ENCODE data around the gene LAMC1. TPM values are rescaled to one million over a fixed set of nuclear protein-coding genes. Genes with fewer than 3 reads are reported as not detected.

Gene LAMC1
- total RNA-seq, 1 experiment from 2014 or later: 61.2 TPM

DNA sequence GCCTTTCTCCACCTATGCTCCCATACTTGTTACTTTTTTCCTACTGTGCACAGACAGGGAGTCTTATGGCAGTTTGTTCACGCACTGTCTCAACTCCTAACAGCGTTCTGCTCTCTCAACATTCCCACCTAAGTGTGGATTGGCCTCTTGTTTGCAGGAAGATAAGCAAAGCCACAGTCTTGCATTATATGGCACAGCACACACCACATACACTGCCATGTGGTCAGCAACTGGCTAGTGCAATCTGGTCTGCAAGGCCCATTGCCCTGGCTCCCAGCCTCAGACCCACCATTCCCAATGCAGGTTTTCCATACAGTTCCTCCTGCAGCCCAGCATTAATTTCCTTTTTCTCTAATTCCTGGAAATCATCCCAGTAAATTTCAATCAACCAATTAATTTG lies 124.5 kb downstream of the LAMC1 start:
- H3K27me3 ChIP-seq (ENCODE audit: insufficient read depth, low read length): no peaks in the 10 kb centered on the region
- ChIA-PET CTCF (no interaction called here), POLR2A (no interaction called here), RAD21 (ENCODE audit: low non-redundant PET in 1 of 2, low total read pairs in 2 of 2, uncharacterized antibody in 2 of 2, unreplicated experiment in 2 of 2) (no interaction called here)
- H3K9me2 ChIP-seq (ENCODE audit: insufficient read depth): no peaks in the 10 kb centered on the region
- no peaks in the 10 kb centered on the region for H3K36me3 ChIP-seq (ENCODE audit: control insufficient read depth in 1 of 2, insufficient read depth in 2 of 2, low read length in 2 of 2)
- DNase-seq (ENCODE audit: low read depth, low spot score) (no peak), ATAC-seq (no peak)
- H4K20me1 ChIP-seq (ENCODE audit: insufficient read depth): no peaks in the 10 kb centered on the region
- no peaks in the 10 kb centered on the region for H3K4me1 ChIP-seq (ENCODE audit: control insufficient read depth in 1 of 2, insufficient read depth in 2 of 2, low read length in 2 of 2)
- no peaks in the 10 kb centered on the region for H3K9me3 ChIP-seq (ENCODE audit: control insufficient read depth in 1 of 2, insufficient read depth in 1 of 2, low read depth in 1 of 2, low read length in 2 of 2)
- no peak overlapping the region for H3K4me2 ChIP-seq (ENCODE audit: low read length)
- no peak overlapping the region for H3K9ac ChIP-seq (ENCODE audit: low read length)
- H3K27ac ChIP-seq (ENCODE audit: low read depth, low read length): no peak overlapping the region
- intact Hi-C loops (cut with micrococcal nuclease): no loop called here
- no peaks in the 10 kb centered on the region for H3K79me2 ChIP-seq (ENCODE audit: insufficient read depth, low read length)
- no TSS peak for BruUV-seq (replicated peaks)
- no peak overlapping the region for H3K4me3 ChIP-seq (replicated peaks in 1 of 2; ENCODE audit: low read depth in 1 of 2, low read length in 2 of 2)
- H2AFZ ChIP-seq (ENCODE audit: low read depth, low read length, poor library complexity, severe bottlenecking): no peak overlapping the region
- TF ChIP-seq ZNF274 (IDR thresholded peaks at IDR 0.05; ENCODE audit: low read depth, low read length): no peak
- TF ChIP-seq, protein P1, sequence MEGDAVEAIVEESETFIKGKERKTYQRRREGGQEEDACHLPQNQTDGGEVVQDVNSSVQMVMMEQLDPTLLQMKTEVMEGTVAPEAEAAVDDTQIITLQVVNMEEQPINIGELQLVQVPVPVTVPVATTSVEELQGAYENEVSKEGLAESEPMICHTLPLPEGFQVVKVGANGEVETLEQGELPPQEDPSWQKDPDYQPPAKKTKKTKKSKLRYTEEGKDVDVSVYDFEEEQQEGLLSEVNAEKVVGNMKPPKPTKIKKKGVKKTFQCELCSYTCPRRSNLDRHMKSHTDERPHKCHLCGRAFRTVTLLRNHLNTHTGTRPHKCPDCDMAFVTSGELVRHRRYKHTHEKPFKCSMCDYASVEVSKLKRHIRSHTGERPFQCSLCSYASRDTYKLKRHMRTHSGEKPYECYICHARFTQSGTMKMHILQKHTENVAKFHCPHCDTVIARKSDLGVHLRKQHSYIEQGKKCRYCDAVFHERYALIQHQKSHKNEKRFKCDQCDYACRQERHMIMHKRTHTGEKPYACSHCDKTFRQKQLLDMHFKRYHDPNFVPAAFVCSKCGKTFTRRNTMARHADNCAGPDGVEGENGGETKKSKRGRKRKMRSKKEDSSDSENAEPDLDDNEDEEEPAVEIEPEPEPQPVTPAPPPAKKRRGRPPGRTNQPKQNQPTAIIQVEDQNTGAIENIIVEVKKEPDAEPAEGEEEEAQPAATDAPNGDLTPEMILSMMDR (IDR thresholded peaks at IDR 0.05 in 2 of 3, conservative IDR thresholded peaks at IDR 0.05 in 1 of 3; ENCODE audit: borderline replicate concordance in 1 of 3, insufficient read depth in 1 of 3, low read depth in 2 of 3, low read length in 2 of 3): no peak
- TF ChIP-seq YY1 (IDR thresholded peaks at IDR 0.05; ENCODE audit: extremely low read depth, insufficient replicate concordance, low read depth, low read length): no peak
- TF ChIP-seq EGR1 (IDR thresholded peaks at IDR 0.05; ENCODE audit: low read depth): no peak
- no peak for TF ChIP-seq TCF7L2 (IDR thresholded peaks at IDR 0.05; ENCODE audit: borderline replicate concordance, extremely low read depth, insufficient read depth, insufficient read length)
- no peak for TF ChIP-seq ELF1 (IDR thresholded peaks at IDR 0.05; ENCODE audit: borderline replicate concordance, low read depth)
- TF ChIP-seq JUND (IDR thresholded peaks at IDR 0.05): no peak
- TF ChIP-seq SP1 (IDR thresholded peaks at IDR 0.05; ENCODE audit: low read depth): no peak
- TF ChIP-seq FOSL1 (IDR thresholded peaks at IDR 0.05; ENCODE audit: low read depth): no peak
- TF ChIP-seq CBX3 (IDR thresholded peaks at IDR 0.05; ENCODE audit: low read depth): no peak
- TF ChIP-seq SIN3A (IDR thresholded peaks at IDR 0.05; ENCODE audit: low read depth): no peak
- TF ChIP-seq, protein P2, sequence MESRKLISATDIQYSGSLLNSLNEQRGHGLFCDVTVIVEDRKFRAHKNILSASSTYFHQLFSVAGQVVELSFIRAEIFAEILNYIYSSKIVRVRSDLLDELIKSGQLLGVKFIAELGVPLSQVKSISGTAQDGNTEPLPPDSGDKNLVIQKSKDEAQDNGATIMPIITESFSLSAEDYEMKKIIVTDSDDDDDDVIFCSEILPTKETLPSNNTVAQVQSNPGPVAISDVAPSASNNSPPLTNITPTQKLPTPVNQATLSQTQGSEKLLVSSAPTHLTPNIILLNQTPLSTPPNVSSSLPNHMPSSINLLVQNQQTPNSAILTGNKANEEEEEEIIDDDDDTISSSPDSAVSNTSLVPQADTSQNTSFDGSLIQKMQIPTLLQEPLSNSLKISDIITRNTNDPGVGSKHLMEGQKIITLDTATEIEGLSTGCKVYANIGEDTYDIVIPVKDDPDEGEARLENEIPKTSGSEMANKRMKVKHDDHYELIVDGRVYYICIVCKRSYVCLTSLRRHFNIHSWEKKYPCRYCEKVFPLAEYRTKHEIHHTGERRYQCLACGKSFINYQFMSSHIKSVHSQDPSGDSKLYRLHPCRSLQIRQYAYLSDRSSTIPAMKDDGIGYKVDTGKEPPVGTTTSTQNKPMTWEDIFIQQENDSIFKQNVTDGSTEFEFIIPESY (IDR thresholded peaks at IDR 0.05; ENCODE audit: extremely low read depth, insufficient replicate concordance, low read length): no peak
- TF ChIP-seq, protein P3, sequence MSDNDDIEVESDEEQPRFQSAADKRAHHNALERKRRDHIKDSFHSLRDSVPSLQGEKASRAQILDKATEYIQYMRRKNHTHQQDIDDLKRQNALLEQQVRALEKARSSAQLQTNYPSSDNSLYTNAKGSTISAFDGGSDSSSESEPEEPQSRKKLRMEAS (IDR thresholded peaks at IDR 0.05): no peak
- no peak for TF ChIP-seq POLR2A (IDR thresholded peaks at IDR 0.05; ENCODE audit: borderline replicate concordance, extremely low read depth, insufficient read depth, insufficient read length)
- TF ChIP-seq, protein P4, sequence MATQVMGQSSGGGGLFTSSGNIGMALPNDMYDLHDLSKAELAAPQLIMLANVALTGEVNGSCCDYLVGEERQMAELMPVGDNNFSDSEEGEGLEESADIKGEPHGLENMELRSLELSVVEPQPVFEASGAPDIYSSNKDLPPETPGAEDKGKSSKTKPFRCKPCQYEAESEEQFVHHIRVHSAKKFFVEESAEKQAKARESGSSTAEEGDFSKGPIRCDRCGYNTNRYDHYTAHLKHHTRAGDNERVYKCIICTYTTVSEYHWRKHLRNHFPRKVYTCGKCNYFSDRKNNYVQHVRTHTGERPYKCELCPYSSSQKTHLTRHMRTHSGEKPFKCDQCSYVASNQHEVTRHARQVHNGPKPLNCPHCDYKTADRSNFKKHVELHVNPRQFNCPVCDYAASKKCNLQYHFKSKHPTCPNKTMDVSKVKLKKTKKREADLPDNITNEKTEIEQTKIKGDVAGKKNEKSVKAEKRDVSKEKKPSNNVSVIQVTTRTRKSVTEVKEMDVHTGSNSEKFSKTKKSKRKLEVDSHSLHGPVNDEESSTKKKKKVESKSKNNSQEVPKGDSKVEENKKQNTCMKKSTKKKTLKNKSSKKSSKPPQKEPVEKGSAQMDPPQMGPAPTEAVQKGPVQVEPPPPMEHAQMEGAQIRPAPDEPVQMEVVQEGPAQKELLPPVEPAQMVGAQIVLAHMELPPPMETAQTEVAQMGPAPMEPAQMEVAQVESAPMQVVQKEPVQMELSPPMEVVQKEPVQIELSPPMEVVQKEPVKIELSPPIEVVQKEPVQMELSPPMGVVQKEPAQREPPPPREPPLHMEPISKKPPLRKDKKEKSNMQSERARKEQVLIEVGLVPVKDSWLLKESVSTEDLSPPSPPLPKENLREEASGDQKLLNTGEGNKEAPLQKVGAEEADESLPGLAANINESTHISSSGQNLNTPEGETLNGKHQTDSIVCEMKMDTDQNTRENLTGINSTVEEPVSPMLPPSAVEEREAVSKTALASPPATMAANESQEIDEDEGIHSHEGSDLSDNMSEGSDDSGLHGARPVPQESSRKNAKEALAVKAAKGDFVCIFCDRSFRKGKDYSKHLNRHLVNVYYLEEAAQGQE (IDR thresholded peaks at IDR 0.05; ENCODE audit: low read depth): no peak
- no peak for TF ChIP-seq RAD21 (IDR thresholded peaks at IDR 0.05; ENCODE audit: low read depth)
- TF ChIP-seq EZH2phosphoT487 (IDR thresholded peaks at IDR 0.05; ENCODE audit: borderline replicate concordance): no peak
- TF ChIP-seq CEBPB (IDR thresholded peaks at IDR 0.05; ENCODE audit: low read depth): no peak
- TF ChIP-seq SRF (IDR thresholded peaks at IDR 0.05; ENCODE audit: low read depth): no peak
- TF ChIP-seq ZFX (IDR thresholded peaks at IDR 0.05): no peak

All from HCT116 (cell line).